ENCODE results near the gene SLC25A22.

Gene SLC25A22

GRCh38 chr11:802693-803466, 4.8 kb upstream of the SLC25A22 start:
- no peak for DNase-seq

GRCh38 chr11:802018-802617, 4.0 kb upstream of the SLC25A22 start:
- no peak for DNase-seq

- no peak for DNase-seq
Observed at GRCh38 chr11:801097-801780, 3.2 kb upstream of the SLC25A22 start.

- DNase-seq: no peak
Observed at GRCh38 chr11:800473-800872, 2.4 kb upstream of the SLC25A22 start.

- no peak for DNase-seq
Observed at GRCh38 chr11:799641-800316, 1.7 kb upstream of the SLC25A22 start.

GRCh38 chr11:797296-798092, 587 bp downstream of the SLC25A22 start:
- peak; percentile 87 for DNase-seq

GRCh38 chr11:796565-797295, 1.4 kb downstream of the SLC25A22 start:
- DNase-seq: no peak

- DNase-seq: peak; percentile 38
Observed at GRCh38 chr11:795634-796564, 2.2 kb downstream of the SLC25A22 start.

GRCh38 chr11:794766-795633, 3.1 kb downstream of the SLC25A22 start:
- no peak for DNase-seq

GRCh38 chr11:794013-794765, 3.9 kb downstream of the SLC25A22 start:
- DNase-seq: no peak

- peak; percentile 18 for DNase-seq
Observed at GRCh38 chr11:793556-793955, 4.5 kb downstream of the SLC25A22 start.

GRCh38 chr11:792873-793272, 5.2 kb downstream of the SLC25A22 start:
- no peak for DNase-seq

- no peak for DNase-seq
Observed at GRCh38 chr11:792535-792821, 5.6 kb downstream of the SLC25A22 start.

GRCh38 chr11:791658-792534, 6.2 kb downstream of the SLC25A22 start:
- DNase-seq: no peak

GRCh38 chr11:790721-791564, 7.1 kb downstream of the SLC25A22 start:
- no peak for DNase-seq

GRCh38 chr11:789943-790342, 8.1 kb downstream of the SLC25A22 start, which contains the start of gene CEND1:
TSS of gene CEND1 (minus strand) at chr11:790090. CDS start at chr11:788576, 1,514 bp downstream.
- DNase-seq: peak; percentile 13
